Renal cortex interstitium (tissue), 11 donors: Measurements from ENCODE around the gene ARPC1B. TPM values are rescaled to one million over a fixed set of nuclear protein-coding genes. Genes with fewer than 3 reads are reported as not detected.
"Not testable (repeated sequence)": the region's sequence is repeated elsewhere in the genome, so short reads cannot be mapped to it uniquely, and the experiment has no call there.

Experiments used
- DNase-seq, 11 donors: peaks; one replicate each; pipeline ENCODE4 v3.0.0-alpha.2; 2013; ENCODE audit warnings: low read depth in 9 of 11, low spot score in 4 of 11; ENCODE audit errors: extremely low read depth in 1 of 11
- polyA plus RNA-seq, 3 donors: library from polyadenylated mRNA; unstranded; fragments of 120-200 nt; gene quantifications; one replicate each; pipeline ENCODE4 v1.2.1, GENCODE V29; 2013; ENCODE audit not compliant: insufficient read length in 3 of 3

ARPC1B gene
- polyA plus RNA-seq, 3 donors = 24.2 to 44.8 (median 35.4) TPM

- DNase-seq = no peak
Observed at GRCh38 chr7:99381664-99382075, 7.1 kb downstream of the ARPC1B start.

DNA sequence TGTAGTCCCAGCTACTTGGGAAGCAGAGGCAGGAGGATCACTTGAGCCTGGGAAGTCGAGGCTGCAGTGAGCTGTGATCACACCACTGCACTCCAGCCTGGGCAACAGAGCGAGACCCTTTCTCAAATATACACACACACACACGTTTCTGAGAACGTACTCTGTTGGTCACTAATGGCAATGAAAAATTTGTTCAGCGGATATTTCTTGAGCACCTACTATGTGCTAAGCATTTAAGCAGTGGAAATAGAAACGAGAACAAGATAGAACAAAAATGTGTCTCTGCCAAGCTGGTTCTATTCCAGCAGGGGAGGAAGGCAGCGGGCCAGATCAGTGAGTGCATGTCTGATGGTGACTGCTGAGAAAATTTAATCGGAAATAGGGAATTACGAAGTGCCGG is 8.7 kb downstream of the ARPC1B start:
- DNase-seq = no peak

DNA sequence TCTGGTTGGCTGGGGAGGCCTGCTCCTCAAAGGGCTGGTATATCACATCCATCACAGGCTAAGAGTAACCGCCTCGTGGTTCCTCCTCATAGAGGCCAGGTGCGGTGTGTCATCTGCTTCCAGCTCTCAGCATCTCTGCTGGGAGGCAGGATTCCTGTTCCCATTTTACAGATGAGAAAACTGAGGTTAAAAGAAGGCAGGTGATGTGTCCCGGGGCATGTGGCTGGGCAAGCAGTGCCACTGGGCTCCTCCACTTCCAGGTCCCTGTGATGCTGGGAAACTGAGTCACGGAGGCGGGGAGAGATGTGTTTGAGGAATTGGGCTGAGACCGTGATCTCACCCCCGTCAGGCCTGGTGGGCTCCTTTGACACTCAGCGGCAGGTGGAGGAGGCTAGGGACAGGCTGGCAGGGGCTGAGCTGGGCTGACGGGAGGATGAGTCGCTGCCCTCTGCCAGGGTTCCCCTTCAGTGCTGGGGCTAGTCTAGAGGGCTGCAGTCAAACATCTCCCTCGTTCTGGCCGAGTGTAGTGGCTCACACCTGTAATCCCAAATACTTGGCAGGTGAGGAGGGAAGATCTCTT is 9.4 kb downstream of the ARPC1B start:
- DNase-seq = no peak

DNA sequence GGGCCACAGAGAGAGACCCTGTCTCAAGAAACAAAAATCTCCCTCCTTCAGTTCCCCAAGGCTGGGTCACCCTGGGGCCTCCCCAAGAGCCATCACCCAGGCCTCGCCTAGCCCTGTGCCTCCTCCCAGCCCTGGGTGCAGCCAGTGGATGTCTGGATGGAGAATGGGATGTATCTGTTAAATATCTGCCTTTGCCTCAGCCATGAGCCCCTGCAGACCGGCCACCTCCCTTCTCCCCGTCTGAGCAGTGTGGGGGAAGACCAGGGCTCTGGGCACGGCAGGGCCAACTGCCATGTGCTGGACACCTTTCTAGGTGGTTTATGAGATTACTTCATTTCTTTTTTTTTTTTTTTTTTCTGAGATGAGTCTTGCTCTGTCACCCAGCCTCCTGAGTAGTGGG is 10.0 kb downstream of the ARPC1B start:
- DNase-seq = no peak

GRCh38 chr7:99385564-99385963 is 11.0 kb downstream of the ARPC1B start:
- no peak for DNase-seq

- DNase-seq = no peak
Observed at GRCh38 chr7:99386584-99387238, 12.2 kb downstream of the ARPC1B start.

DNA sequence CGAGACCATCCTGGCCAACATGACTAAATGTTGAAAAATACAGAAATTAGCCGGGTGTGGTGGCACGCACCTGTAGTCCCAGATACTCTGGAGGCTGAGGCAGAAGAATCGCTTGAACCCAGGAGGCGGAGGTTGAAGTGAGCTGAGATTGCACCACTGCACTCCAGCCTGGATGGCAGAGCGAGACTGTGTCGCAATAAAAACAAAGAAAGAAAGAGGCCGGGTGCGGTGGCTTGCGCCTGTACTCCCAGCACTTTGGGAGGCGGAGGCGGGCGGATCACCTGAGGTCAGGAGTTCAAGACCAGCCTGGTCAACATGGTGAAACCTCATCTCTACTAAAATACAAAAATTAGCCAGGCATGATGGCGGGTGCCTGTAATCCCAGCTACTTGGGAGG is 12.7 kb downstream of the ARPC1B start:
- DNase-seq = not testable (repeated sequence)

GRCh38 chr7:99387912-99388311 is 13.4 kb downstream of the ARPC1B start:
- no peak for DNase-seq

- no peak for DNase-seq
Observed at GRCh38 chr7:99389772-99390171, 15.2 kb downstream of the ARPC1B start.

DNA sequence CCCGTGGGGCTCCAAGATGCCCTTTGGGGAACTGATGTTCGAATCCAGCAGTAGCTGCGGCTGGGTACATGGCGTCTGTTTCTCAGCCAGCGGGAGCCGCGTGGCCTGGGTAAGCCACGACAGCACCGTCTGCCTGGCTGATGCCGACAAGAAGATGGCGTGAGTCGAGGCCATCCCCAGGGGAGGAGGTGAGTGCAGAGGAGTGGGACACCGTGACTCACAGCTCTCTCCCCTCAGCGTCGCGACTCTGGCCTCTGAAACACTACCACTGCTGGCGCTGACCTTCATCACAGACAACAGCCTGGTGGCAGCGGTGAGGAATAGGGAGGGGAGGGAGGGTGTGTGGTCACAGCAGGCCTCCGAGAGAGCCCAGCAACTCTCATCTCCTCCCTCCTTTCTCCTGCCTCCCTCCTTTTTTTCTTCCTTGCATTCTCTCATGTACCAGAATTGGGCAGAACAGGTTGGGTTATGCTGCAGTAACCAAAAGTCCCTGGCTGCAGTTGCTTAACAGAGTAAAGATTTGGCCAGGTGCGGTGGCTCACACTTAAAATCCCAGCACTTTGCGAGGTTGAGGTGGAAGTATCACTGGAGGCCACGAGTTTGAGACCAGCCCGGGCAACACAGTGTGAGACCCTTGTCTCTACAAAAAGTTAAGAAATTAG is 16.5 kb downstream of the ARPC1B start:
- DNase-seq = no peak

GRCh38 chr7:99392046-99392445 is 17.5 kb downstream of the ARPC1B start:
- no peak for DNase-seq

DNA sequence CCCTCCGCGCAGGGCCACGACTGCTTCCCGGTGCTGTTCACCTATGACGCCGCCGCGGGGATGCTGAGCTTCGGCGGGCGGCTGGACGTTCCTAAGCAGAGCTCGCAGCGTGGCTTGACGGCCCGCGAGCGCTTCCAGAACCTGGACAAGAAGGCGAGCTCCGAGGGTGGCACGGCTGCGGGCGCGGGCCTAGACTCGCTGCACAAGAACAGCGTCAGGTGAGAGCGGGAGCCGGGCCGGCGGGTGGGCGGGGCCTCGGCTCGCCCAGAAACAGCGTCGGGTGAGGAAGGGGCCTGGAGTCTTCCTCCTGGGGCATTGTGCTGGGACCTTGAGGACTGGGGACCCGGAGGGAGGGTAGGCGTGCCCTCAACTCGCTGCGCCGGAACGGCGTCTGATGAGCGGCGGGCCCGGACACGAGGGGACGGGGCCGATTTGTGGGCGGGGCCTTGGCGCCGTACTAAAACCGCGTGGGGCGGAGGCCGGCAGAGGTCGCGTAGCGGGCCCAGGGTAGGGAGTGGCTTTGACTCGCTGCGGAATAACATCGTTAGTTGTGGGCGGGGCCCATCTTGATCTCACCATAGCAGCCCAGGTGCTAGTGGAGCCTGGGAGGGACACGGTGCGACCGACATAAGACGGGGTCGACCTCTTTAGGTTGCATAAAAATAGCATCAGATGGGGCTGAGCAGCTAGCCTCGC is 18.3 kb downstream of the ARPC1B start:
- DNase-seq = peak in 1 of 11 donors; percentile 63

DNA sequence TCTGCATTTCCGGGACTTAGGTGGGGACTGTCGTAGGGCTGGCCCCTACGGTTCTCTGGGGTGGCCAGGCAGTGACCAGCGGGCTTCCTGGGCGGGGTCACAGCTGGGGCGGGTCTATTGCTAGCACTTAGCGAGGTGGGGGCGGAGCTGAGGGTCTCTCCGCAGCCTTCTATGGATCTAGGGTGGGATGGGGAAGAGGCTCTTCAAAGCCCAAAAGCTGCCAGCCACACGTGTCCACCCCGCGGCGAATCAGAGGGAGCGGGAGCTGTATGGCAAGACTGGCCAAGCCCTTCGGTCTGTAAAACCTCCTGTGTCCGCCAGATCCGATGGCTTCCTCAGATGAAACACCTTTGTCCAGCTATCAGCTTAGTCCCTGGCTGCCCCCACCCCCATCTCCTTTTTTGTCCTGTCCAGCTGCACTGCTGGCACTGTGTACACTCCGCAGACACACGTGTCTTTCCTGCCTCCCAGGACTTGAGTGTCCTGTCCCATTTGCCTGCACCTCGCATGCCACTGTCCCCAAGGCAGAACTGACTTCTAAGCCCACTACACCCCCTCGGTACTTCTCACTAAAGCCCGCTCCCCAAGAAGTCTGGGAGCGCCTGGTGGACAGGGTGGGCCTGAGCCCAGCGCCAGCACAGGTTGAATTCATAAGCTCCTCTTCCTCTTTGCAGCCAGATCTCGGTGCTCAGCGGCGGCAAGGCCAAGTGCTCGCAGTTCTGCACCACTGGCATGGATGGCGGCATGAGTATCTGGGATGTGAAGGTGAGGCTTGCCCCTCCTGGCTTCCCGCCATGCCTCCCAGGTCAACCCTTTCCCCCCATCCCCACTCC is 19.0 kb downstream of the ARPC1B start:
- DNase-seq = no peak

DNA sequence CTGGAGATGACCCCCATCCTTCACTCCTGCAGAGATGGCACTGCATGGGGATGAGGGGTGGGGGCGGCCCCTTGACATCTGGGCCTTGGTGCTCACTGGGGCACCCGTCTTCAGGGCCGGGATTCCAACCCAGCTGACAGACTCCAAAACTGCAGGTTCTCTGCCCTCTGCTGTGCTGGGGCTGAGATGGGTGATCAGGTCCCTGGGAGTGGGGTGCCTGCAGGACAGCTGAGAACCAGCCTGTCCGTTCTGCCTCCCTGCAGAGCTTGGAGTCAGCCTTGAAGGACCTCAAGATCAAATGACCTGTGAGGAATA is 19.6 kb downstream of the ARPC1B start:
- DNase-seq = no peak

GRCh38 chr7:99395616-99396327 is 21.2 kb downstream of the ARPC1B start:
- DNase-seq = no peak

GRCh38 chr7:99396418-99397296 is 22.1 kb downstream of the ARPC1B start:
- no peak for DNase-seq

DNA sequence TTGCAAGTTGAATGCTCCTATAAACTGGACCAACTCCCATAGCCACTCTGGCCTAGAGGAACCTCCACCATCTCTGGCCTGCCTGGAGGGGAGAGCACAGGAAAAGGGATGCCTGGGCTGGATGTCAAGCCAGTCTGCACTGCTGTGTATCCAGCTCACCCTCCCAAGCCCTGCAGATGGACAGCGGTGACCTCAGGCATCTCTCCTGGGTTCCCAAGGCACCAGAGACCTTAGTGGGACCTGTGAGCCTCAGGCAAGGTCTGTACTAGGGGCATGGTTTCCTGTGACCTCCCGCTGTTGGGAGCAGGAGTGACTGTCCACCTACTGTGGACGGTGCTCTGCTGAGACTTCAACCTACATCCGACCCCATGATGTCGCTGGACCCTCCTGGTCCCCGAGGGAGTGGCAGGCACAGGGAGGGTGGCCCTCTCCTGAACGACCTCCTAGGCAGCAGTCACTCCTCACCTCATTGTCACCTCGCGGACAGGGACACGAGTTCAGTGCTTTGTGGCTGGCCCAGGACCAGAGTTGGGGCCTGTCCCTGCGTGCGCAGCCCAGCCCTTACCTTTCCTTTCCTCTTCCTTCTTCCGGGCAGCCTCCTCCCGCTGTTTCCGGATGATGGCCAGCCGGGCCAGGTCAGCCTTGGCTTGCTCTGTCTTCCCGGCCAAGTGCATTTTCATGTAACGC is 22.9 kb downstream of the ARPC1B start:
- DNase-seq = no peak
